H1 (cell line): ENCODE data around the gene ZC3HAV1. TPM values are rescaled to one million over a fixed set of nuclear protein-coding genes. Genes with fewer than 3 reads are reported as not detected.

Source experiments
- CTCF ChIA-PET: fragments of 300-600 bp; sonication (Branson Sonifier 250); formaldehyde crosslinking; loops from one replicate; lab custom pipeline; 2021; ENCODE audit not compliant: partially characterized antibody; lab: Charles Lee
- POLR2A ChIA-PET: fragments of 300-600 bp; sonication (Branson Sonifier 250); formaldehyde crosslinking; loops from one replicate; lab custom pipeline; 2021; ENCODE audit warnings: inconsistent platforms; ENCODE audit not compliant: partially characterized antibody; lab: Charles Lee
- DNase-seq, 2 experiments: peaks; one replicate each; pipeline versions ENCODE4 v3.0.0 to v3.0.0-alpha.2; 2010 to 2022; ENCODE audit warnings: low spot score in 2 of 2, low read depth in 1 of 2, mixed read lengths in 1 of 2
- FAIRE-seq: peaks from 2 replicates; lab custom pipeline; 2011; peaks lifted over from hg19 to GRCh38; lab: Jason Lieb, UNC
- H2AFZ ChIP-seq: 2 replicates; pipeline ENCODE4 v1.8.1; 2012; ENCODE audit warnings: low read length, inconsistent platforms
- H2AK5ac ChIP-seq: 2 replicates; pipeline ENCODE4 v1.6.1; 2013; ENCODE audit warnings: low read depth, low read length
- H2BK120ac ChIP-seq: replicated peaks from 2 replicates; pipeline ENCODE3; 2013; ENCODE audit warnings: low read depth, low read length, inconsistent platforms
- H2BK12ac ChIP-seq: 2 replicates; pipeline ENCODE4 v1.6.1; 2013; ENCODE audit warnings: low read depth, low read length
- H2BK15ac ChIP-seq: 2 replicates; pipeline ENCODE4 v1.6.1; 2013; ENCODE audit warnings: low read length
- H2BK20ac ChIP-seq: 2 replicates; pipeline ENCODE4 v1.6.1; 2013; ENCODE audit warnings: low read length
- H2BK5ac ChIP-seq: 2 replicates; pipeline ENCODE4 v1.6.1; 2013; ENCODE audit warnings: low read depth, low read length
- H3K14ac ChIP-seq: 2 replicates; pipeline ENCODE4 v1.6.1; 2013; ENCODE audit warnings: inconsistent platforms; ENCODE audit not compliant: insufficient read length
- H3K18ac ChIP-seq: 2 replicates; pipeline ENCODE4 v1.6.1; 2013; ENCODE audit warnings: low read length; ENCODE audit errors: extremely low read depth
- H3K23ac ChIP-seq: 2 replicates; pipeline ENCODE4 v1.6.1; 2013; ENCODE audit warnings: inconsistent platforms; ENCODE audit not compliant: insufficient read length
- H3K23me2 ChIP-seq: 2 replicates; pipeline ENCODE4 v1.6.1; 2013; ENCODE audit warnings: low read depth, low read length
- H3K27ac ChIP-seq: 2 replicates; pipeline ENCODE4 v1.6.1; 2011; ENCODE audit warnings: low read depth, low read length, inconsistent platforms
- H3K27me3 ChIP-seq, 4 experiments: replicated peaks in 1 of 4; 1 replicate in 1 of 4; 2 replicates in 3 of 4; pipeline versions ENCODE4 v1.6.1 to v1.8.1; 2011 to 2013; ENCODE audit warnings: low read length in 3 of 4, mild to moderate bottlenecking in 3 of 4, inconsistent platforms in 2 of 4, mixed read lengths in 2 of 4, moderate library complexity in 1 of 4; ENCODE audit not compliant: control insufficient read depth in 3 of 4, insufficient read depth in 3 of 4; ENCODE audit errors: extremely low read depth in 1 of 4
- H3K36me3 ChIP-seq, 4 experiments: 2 replicates each; pipeline versions ENCODE4 v1.6.1 to v1.8.1; 2011 to 2013; ENCODE audit warnings: mild to moderate bottlenecking in 4 of 4, low read length in 3 of 4, moderate library complexity in 2 of 4, control low read depth in 1 of 4, inconsistent platforms in 1 of 4; ENCODE audit not compliant: insufficient read depth in 4 of 4, control insufficient read depth in 2 of 4
- H3K4ac ChIP-seq: replicated peaks from 2 replicates; pipeline ENCODE3; 2013; ENCODE audit warnings: low read length, low read depth, mixed read lengths, inconsistent platforms; ENCODE audit not compliant: insufficient read length
- H3K4me1 ChIP-seq, 4 experiments: replicated peaks in 1 of 4; 1 replicate in 1 of 4; 2 replicates in 3 of 4; pipeline versions ENCODE4 v1.6.1 to v1.8.1; 2011 to 2013; ENCODE audit warnings: low read length in 3 of 4, inconsistent platforms in 2 of 4, mixed read lengths in 1 of 4; ENCODE audit not compliant: insufficient read depth in 4 of 4, control insufficient read depth in 3 of 4
- H3K4me2 ChIP-seq, 2 experiments: 2 replicates each; pipeline versions ENCODE4 v1.6.1 to v1.8.1; 2011 to 2013; ENCODE audit warnings: low read depth in 2 of 2, low read length in 2 of 2, control low read depth in 1 of 2, inconsistent platforms in 1 of 2, mild to moderate bottlenecking in 1 of 2; ENCODE audit not compliant: insufficient read depth in 1 of 2
- H3K4me3 ChIP-seq, 4 experiments: fragments of 200-600, 300-600 bp in 1 of 4; sonication (generic), shearing (Covaris generic), sonication (Bioruptor Twin) in 1 of 4; 2 replicates each; pipeline versions ENCODE4 v1.5.1 to v1.8.1; 2011 to 2016; ENCODE audit warnings: low read length in 4 of 4, low read depth in 3 of 4, control low read depth in 2 of 4, inconsistent platforms in 2 of 4, mild to moderate bottlenecking in 2 of 4, mixed read lengths in 1 of 4, moderate library complexity in 1 of 4; ENCODE audit not compliant: insufficient read depth in 2 of 4; ENCODE audit errors: extremely low read depth in 1 of 4
- H3K56ac ChIP-seq: replicated peaks from 2 replicates; pipeline ENCODE3; 2013; ENCODE audit warnings: low read depth, mild to moderate bottlenecking, mixed read lengths, low read length, inconsistent platforms; ENCODE audit not compliant: insufficient read length
- H3K79me1 ChIP-seq: 2 replicates; pipeline ENCODE4 v1.6.1; 2013; ENCODE audit warnings: low read depth, low read length, control low read depth
- H3K79me2 ChIP-seq, 2 experiments: 2 replicates each; pipeline versions ENCODE4 v1.6.1 to v1.8.1; 2012 to 2013; ENCODE audit warnings: low read length in 2 of 2, mild to moderate bottlenecking in 2 of 2, inconsistent platforms in 1 of 2; ENCODE audit not compliant: insufficient read depth in 2 of 2, control insufficient read depth in 1 of 2
- H3K9ac ChIP-seq, 4 experiments: replicated peaks in 1 of 4; 1 replicate in 1 of 4; 2 replicates in 3 of 4; pipeline versions ENCODE4 v1.6.1 to v1.8.1; 2011 to 2013; ENCODE audit warnings: low read depth in 3 of 4, low read length in 3 of 4, control low read depth in 2 of 4, mild to moderate bottlenecking in 2 of 4, moderate library complexity in 2 of 4, inconsistent platforms in 1 of 4; ENCODE audit errors: extremely low read depth in 1 of 4
- H3K9me3 ChIP-seq, 2 experiments: 2 replicates each; pipeline versions ENCODE4 v1.6.1 to v1.8.1; 2012 to 2013; ENCODE audit warnings: mild to moderate bottlenecking in 2 of 2, moderate library complexity in 2 of 2, control low read depth in 1 of 2, inconsistent platforms in 1 of 2, low read depth in 1 of 2, low read length in 1 of 2, mixed read lengths in 1 of 2; ENCODE audit not compliant: insufficient read depth in 2 of 2
- H4K20me1 ChIP-seq, 2 experiments: replicated peaks in 1 of 2; 2 replicates each; pipeline versions ENCODE3 to v1.8.1; 2011 to 2013; ENCODE audit warnings: inconsistent platforms in 2 of 2, low read length in 2 of 2, mild to moderate bottlenecking in 1 of 2; ENCODE audit not compliant: insufficient read depth in 2 of 2, control insufficient read depth in 1 of 2
- H4K5ac ChIP-seq: 2 replicates; pipeline ENCODE4 v1.6.1; 2013; ENCODE audit warnings: low read length, low read depth, mixed read lengths, inconsistent platforms; ENCODE audit not compliant: insufficient read length
- H4K8ac ChIP-seq: 2 replicates; pipeline ENCODE4 v1.8.0; 2013; ENCODE audit warnings: mild to moderate bottlenecking, moderate library complexity, low read length, inconsistent platforms; ENCODE audit not compliant: insufficient read depth; ENCODE audit errors: extremely low read depth
- H4K91ac ChIP-seq: replicated peaks from 2 replicates; pipeline ENCODE3; 2013; ENCODE audit warnings: low read length, mixed read lengths, inconsistent platforms; ENCODE audit not compliant: insufficient read length
- CBX8 ChIP-seq: fragments of 300-800, 300-1000 bp; sonication (generic); IDR thresholded peaks from 2 replicates; pipeline ENCODE4 v1.7.1; 2016; ENCODE audit warnings: low read depth, low read length, borderline replicate concordance
- CEBPB ChIP-seq: IDR thresholded peaks from 2 replicates; pipeline ENCODE4 v1.6.1; 2012; ENCODE audit warnings: low read depth, low read length
- EP300 ChIP-seq, 2 experiments: IDR thresholded peaks; 1 replicate in 1 of 2; 2 replicates in 1 of 2; pipeline ENCODE4 v1.6.1; 2011 to 2012; ENCODE audit warnings: low read depth in 2 of 2, low read length in 2 of 2, mild to moderate bottlenecking in 2 of 2, borderline replicate concordance in 1 of 2, inconsistent platforms in 1 of 2, moderate library complexity in 1 of 2
- GABPA ChIP-seq: IDR thresholded peaks from 2 replicates; pipeline ENCODE4 v1.6.1; 2011; ENCODE audit warnings: mild to moderate bottlenecking, low read length, moderate library complexity, borderline replicate concordance; ENCODE audit not compliant: insufficient read depth
- GTF2F1 ChIP-seq: IDR thresholded peaks from 2 replicates; pipeline ENCODE4 v1.6.1; 2012; ENCODE audit warnings: low read depth, low read length, improper control_type of control experiment, borderline replicate concordance
- NRF1 ChIP-seq: IDR thresholded peaks from 2 replicates; pipeline ENCODE4 v1.6.1; 2011; ENCODE audit warnings: mild to moderate bottlenecking, low read depth, low read length, improper control_type of control experiment
- POLR2A ChIP-seq, 2 experiments: IDR thresholded peaks; 1 replicate in 1 of 2; 2 replicates in 1 of 2; pipeline ENCODE4 v1.6.1; 2011; ENCODE audit warnings: low read depth in 2 of 2, low read length in 2 of 2, mild to moderate bottlenecking in 2 of 2; ENCODE audit errors: control extremely low read depth in 1 of 2
- RBBP5 ChIP-seq: IDR thresholded peaks from 2 replicates; pipeline ENCODE4 v1.7.1; 2012; ENCODE audit warnings: low read depth, mild to moderate bottlenecking, inconsistent platforms, low read length, moderate library complexity, borderline replicate concordance
- SIN3A ChIP-seq, 2 experiments: IDR thresholded peaks in 1 of 2; conservative IDR thresholded peaks in 1 of 2; 2 replicates each; pipeline ENCODE4 v1.6.1; 2011 to 2012; ENCODE audit warnings: low read length in 2 of 2, improper control_type of control experiment in 1 of 2, low read depth in 1 of 2, mild to moderate bottlenecking in 1 of 2
- SUZ12 ChIP-seq: fragments of 200-600 bp; sonication (generic); IDR thresholded peaks from 2 replicates; pipeline ENCODE4 v1.6.1; 2012; ENCODE audit warnings: mild to moderate bottlenecking, inconsistent platforms, low read length, moderate library complexity, mixed read lengths
- TAF1 ChIP-seq: IDR thresholded peaks from 2 replicates; pipeline ENCODE4 v1.6.1; 2011; ENCODE audit warnings: mild to moderate bottlenecking, low read depth, low read length
- TCF12 ChIP-seq: IDR thresholded peaks from 2 replicates; pipeline ENCODE4 v1.6.1; 2011; ENCODE audit warnings: low read depth, mild to moderate bottlenecking, low read length
- YY1 ChIP-seq: IDR thresholded peaks from 2 replicates; pipeline ENCODE4 v1.6.1; 2011; ENCODE audit warnings: low read depth, mild to moderate bottlenecking, low read length
- WGBS, 2 experiments: shearing (Covaris generic) in 1 of 2; methylation state at CpG; one replicate each; pipeline versions ENCODE4 v1.1.6 to v1.1.7; 2013 to 2015; ENCODE audit warnings: low lambda C conversion rate in 2 of 2, mixed read lengths in 2 of 2, inconsistent platforms in 1 of 2, low coverage in 1 of 2, missing lambda C conversion rate in 1 of 2; ENCODE audit not compliant: insufficient replicate concordance in 2 of 2, insufficient coverage in 1 of 2, insufficient read length in 1 of 2; ENCODE audit errors: extremely low coverage in 1 of 2, missing lambda C conversion rate in 1 of 2; 5-methylcytosine and 5-hydroxymethylcytosine counted together
- polyA plus RNA-seq, 7 experiments: library from polyadenylated mRNA; depleted of rRNA in 3 of 7; stranded (reverse) in 5 of 7; unstranded in 2 of 7; fragments of >200 nt in 5 of 7; fragments of 200-250 nt in 2 of 7; gene quantifications; 1 replicate in 5 of 7; 2 replicates in 1 of 7; 4 replicates in 1 of 7; pipeline versions ENCODE4 v1.2.1 to v1.2.3, GENCODE V29; 2011 to 2013; ENCODE audit warnings: missing spikeins in 2 of 7, mixed read lengths in 2 of 7
- total RNA-seq: library from RNA; stranded (reverse); fragmentation: NEBNext Ultra II Directional; extraction: Animal tissue kit (Norgen Biotek cat#: 25700); gene quantifications from 2 replicates; pipeline ENCODE4 v1.2.1, GENCODE V29; 2021
- TF ChIP-seq, protein P1 (sequence below): IDR thresholded peaks from 2 replicates; pipeline ENCODE4 v1.6.1; 2011; ENCODE audit warnings: low read length, improper control_type of control experiment

The ZC3HAV1 gene
- total and polyA plus RNA-seq, 2 of the 8 experiments (the other 6 are each of a cell fraction or from before 2014, with no cell fraction given): 22.5 to 43.4 TPM

- Histone ChIP-seq H2BK5ac (no peak overlapping the region), H3K27me3 (no peaks in the 10 kb centered on the region), H2AK5ac (no peak overlapping the region), H3K4me1 (peaks cover 0 to 3% (median under 1%) of the 10 kb centered on the region in 4 experiments; a peak in 2 of 7 replicates), H3K9ac (no peak overlapping the region), H3K4me3 (no peak overlapping the region), H3K79me1 (no peaks in the 10 kb centered on the region), H3K79me2 (no peaks in the 10 kb centered on the region), H4K20me1 (no peaks in the 10 kb centered on the region), H2BK15ac (no peak overlapping the region), H2AFZ (no peak overlapping the region), H4K5ac (no peak overlapping the region), H3K23me2 (no peaks in the 10 kb centered on the region), H4K8ac (no peak overlapping the region), H4K91ac (no peak overlapping the region), H3K23ac (no peak overlapping the region), H2BK20ac (no peak overlapping the region), H3K14ac (no peak overlapping the region), H3K9me3 (no peaks in the 10 kb centered on the region), H2BK12ac (no peak overlapping the region), H3K4ac (no peak overlapping the region), H2BK120ac (no peak overlapping the region), H3K56ac (no peak overlapping the region), H3K4me2 (no peak overlapping the region), H3K36me3 (no peaks in the 10 kb centered on the region), H3K18ac (no peak overlapping the region), H3K27ac (no peak overlapping the region)
- POLR2A ChIA-PET: interaction anchor here (0.6 kb wide), 1 partner anchor 659 kb away, joined by 3 read pairs; no protein-coding TSS in a partner anchor
- FAIRE-seq (no peak), DNase-seq (no peak)
- 77% methylated on average over 4 of the region's 4 CpGs; no CpG with 5 or more reads in 1 of the 2 experiments for WGBS, 2 experiments
- TF ChIP-seq SIN3A (conservative IDR thresholded peaks at IDR 0.05 in 1 of 2, IDR thresholded peaks at IDR 0.05 in 1 of 2; ENCODE audit: low read depth in 1 of 2, low read length in 2 of 2): no peak
- TF ChIP-seq TCF12: no peak
- TF ChIP-seq RBBP5: no peak
- no peak for TF ChIP-seq EP300 (IDR thresholded peaks at IDR 0.05; ENCODE audit: borderline replicate concordance in 1 of 2, low read depth in 2 of 2, low read length in 2 of 2)
- no peak for TF ChIP-seq GTF2F1
- TF ChIP-seq, protein P1, sequence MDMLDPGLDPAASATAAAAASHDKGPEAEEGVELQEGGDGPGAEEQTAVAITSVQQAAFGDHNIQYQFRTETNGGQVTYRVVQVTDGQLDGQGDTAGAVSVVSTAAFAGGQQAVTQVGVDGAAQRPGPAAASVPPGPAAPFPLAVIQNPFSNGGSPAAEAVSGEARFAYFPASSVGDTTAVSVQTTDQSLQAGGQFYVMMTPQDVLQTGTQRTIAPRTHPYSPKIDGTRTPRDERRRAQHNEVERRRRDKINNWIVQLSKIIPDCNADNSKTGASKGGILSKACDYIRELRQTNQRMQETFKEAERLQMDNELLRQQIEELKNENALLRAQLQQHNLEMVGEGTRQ: no peak
- no peak for TF ChIP-seq CEBPB
- no peak for TF ChIP-seq SUZ12
- TF ChIP-seq TAF1: no peak
- TF ChIP-seq NRF1: no peak
- no peak for TF ChIP-seq GABPA
- TF ChIP-seq YY1: no peak
- TF ChIP-seq POLR2A (IDR thresholded peaks at IDR 0.05; ENCODE audit: control extremely low read depth in 1 of 2, low read depth in 2 of 2, low read length in 2 of 2): no peak
- TF ChIP-seq CBX8: no peak
- CTCF ChIA-PET: interaction anchor here (0.8 kb wide), 1 partner anchor 47 kb away, joined by 3 read pairs; no protein-coding TSS in a partner anchor
Measured at GRCh38 chr7:139127648-139128047, 18.1 kb upstream of the ZC3HAV1 start.
